Measurements from ENCODE around the gene DMRTC2. TPM values are rescaled to one million over a fixed set of nuclear protein-coding genes. Genes with fewer than 3 reads are reported as not detected.
A peak's percentile ranks its signal among the peaks of the same experiment; 100 is the strongest.
"Not testable (repeated sequence)": the region's sequence is repeated elsewhere in the genome, so short reads cannot be mapped to it uniquely, and the experiment has no call there.

The DMRTC2 gene
- total RNA-seq, 1 donor from 2014 or later, result not detected

DNA sequence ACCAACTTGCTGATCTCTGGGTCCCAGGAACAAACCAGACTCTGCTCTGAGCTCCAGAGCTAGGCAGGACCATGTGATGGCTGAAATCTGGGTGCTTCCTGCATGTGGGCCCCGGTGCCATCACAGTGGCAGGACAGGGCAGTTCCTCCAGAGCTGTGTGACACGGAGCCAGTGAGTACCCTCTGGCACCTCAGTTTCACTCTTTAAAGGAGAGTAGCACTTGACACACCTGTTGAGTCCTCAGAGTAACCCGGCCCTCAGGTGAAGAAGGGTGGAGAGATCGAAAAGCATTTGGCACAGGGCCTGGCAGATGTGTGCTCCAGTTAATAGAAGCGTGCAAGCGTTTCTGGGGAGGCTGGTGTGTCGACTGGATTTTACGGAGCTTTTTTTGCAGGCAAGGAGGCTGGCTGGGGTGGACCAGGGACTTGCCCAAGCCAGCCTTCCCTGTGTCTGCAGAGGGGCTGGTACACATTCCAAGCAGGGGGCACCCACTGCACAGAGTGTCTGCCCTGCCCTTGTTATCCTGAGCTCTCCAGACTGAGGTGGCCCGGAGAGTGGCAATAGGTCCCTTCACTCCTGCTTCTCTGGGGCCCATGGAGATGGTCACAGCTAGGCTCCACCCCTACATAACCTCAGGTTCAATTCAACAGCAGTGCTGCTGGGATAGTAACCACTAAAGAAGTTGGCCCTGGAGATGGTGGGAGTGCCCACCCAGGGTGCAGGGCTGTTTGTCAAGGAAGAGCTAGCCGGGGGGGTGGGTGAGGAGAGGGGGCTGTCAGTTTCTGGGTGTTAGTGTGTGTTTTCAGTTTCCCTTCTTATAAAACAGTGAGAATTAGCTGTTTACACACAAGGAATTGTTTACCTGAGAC lies 23.5 kb downstream of the DMRTC2 start:
- Mint-ChIP-seq H3K4me3 (peak overlapping the region; percentile 75), H3K9me3 (no peaks in the 10 kb centered on the region), H3K27ac (peak overlapping the region; percentile 81), H3K27me3 (ENCODE audit: insufficient read depth) (no peaks in the 10 kb centered on the region), H3K4me1 (ENCODE audit: low read depth) (peaks cover 77% of the 10 kb centered on the region), H3K36me3 (ENCODE audit: low read depth) (peaks cover 62% of the 10 kb centered on the region)
- no peak for DNase-seq (ENCODE audit: low spot score)
- intact Hi-C loops (cut with micrococcal nuclease), result no loop called here

- Mint-ChIP-seq H3K27ac (peak overlapping the region; percentile 40), H3K4me3 (peak overlapping the region; percentile 58)
Measured at GRCh38 chr19:41868989-41869300, 24.1 kb downstream of the DMRTC2 start.

GRCh38 chr19:41869374-41869955 lies 24.6 kb downstream of the DMRTC2 start:
- H3K4me1 Mint-ChIP-seq (ENCODE audit: low read depth), result peaks cover 72% of the 10 kb centered on the region
- H3K4me3 Mint-ChIP-seq, result no peak overlapping the region
- H3K27ac Mint-ChIP-seq, result peak overlapping the region; percentile 72
- intact Hi-C loops (cut with micrococcal nuclease), result no loop called here
- H3K9me3 Mint-ChIP-seq, result no peaks in the 10 kb centered on the region
- H3K36me3 Mint-ChIP-seq (ENCODE audit: low read depth), result peaks cover 53% of the 10 kb centered on the region
- no peak for DNase-seq (ENCODE audit: low spot score)
- H3K27me3 Mint-ChIP-seq (ENCODE audit: insufficient read depth), result no peaks in the 10 kb centered on the region

More at GRCh38 chr19:41868989-41869300, 24.1 kb downstream of the DMRTC2 start:
- intact Hi-C loops (cut with micrococcal nuclease), result no loop called here
- no peak for DNase-seq (ENCODE audit: low spot score)
- H3K9me3 Mint-ChIP-seq, result no peaks in the 10 kb centered on the region
- no peaks in the 10 kb centered on the region for H3K27me3 Mint-ChIP-seq (ENCODE audit: insufficient read depth)
- peaks cover 58% of the 10 kb centered on the region for H3K36me3 Mint-ChIP-seq (ENCODE audit: low read depth)
- H3K4me1 Mint-ChIP-seq (ENCODE audit: low read depth), result peaks cover 73% of the 10 kb centered on the region

- H3K9me3 Mint-ChIP-seq, result no peaks in the 10 kb centered on the region
- peak overlapping the region; percentile 66 for H3K4me3 Mint-ChIP-seq
- peaks cover 73% of the 10 kb centered on the region for H3K4me1 Mint-ChIP-seq (ENCODE audit: low read depth)
- H3K27ac Mint-ChIP-seq, result peak overlapping the region; percentile 89
- peaks cover 47% of the 10 kb centered on the region for H3K36me3 Mint-ChIP-seq (ENCODE audit: low read depth)
- intact Hi-C loops (cut with micrococcal nuclease), result no loop called here
- DNase-seq (ENCODE audit: low spot score), result no peak
- no peaks in the 10 kb centered on the region for H3K27me3 Mint-ChIP-seq (ENCODE audit: insufficient read depth)
Measured at GRCh38 chr19:41870401-41870873, 25.6 kb downstream of the DMRTC2 start.

GRCh38 chr19:41871573-41872383 lies 26.9 kb downstream of the DMRTC2 start:
- Mint-ChIP-seq H3K4me3 (peak overlapping the region; percentile 73), H3K27me3 (ENCODE audit: insufficient read depth) (no peaks in the 10 kb centered on the region), H3K4me1 (ENCODE audit: low read depth) (peaks cover 80% of the 10 kb centered on the region), H3K9me3 (no peaks in the 10 kb centered on the region), H3K27ac (peak overlapping the region; percentile 94), H3K36me3 (ENCODE audit: low read depth) (peaks cover 38% of the 10 kb centered on the region)
- DNase-seq (ENCODE audit: low spot score), result peak; percentile 74
- intact Hi-C loops (cut with micrococcal nuclease), result loop anchor here (1.0 kb wide), 4 partner anchors 11 to 87 kb away; partner anchors contain the start of gene RPS19

GRCh38 chr19:41872384-41872774 lies 27.5 kb downstream of the DMRTC2 start:
- Mint-ChIP-seq H3K36me3 (ENCODE audit: low read depth) (peaks cover 38% of the 10 kb centered on the region), H3K4me1 (ENCODE audit: low read depth) (peaks cover 84% of the 10 kb centered on the region), H3K4me3 (peak overlapping the region; percentile 31), H3K27me3 (ENCODE audit: insufficient read depth) (no peaks in the 10 kb centered on the region), H3K9me3 (no peaks in the 10 kb centered on the region), H3K27ac (peak overlapping the region; percentile 40)
- no peak for DNase-seq (ENCODE audit: low spot score)
- intact Hi-C loops (cut with micrococcal nuclease), result no loop called here

DNA sequence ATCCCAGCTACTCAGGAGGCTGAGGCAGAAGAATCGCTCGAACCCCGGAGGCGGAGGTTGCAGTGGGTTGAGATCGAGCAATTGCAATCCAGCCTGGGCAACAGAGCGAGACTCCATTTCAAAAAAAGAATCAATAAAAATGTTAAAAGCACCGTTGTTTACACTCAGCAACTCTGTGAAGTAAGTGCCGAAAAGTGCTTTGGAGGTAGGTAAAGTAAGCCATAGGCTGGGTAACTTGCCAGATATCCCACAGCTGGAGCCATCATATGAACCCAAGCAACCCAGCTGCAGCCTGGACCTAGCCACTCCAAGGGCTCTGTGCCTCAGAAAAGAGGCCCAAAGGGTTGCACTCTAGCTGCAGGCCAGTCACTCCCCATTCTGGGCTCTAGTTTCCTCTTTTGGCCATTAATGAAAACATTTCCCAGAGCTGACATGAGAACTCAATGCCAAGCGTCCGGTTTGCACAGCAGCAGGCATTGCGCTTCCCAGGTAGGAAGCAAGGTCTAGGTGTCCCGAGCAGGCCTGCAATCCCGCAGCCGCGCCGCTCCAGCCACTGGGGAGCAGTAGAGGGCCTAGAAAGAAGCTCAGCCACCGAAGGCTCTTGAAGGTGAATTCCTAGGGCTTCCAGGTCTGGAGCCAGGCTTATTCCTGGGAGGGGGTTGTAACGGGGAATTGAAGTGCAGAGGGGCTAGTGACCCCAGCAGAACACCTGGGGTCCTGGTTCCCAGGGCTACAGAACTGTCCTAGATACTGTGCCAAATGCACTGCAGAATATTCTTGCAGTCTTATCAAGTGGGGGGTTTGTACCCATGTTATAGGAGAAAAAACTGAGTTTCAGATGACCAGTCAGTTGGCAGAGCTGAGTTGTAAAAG lies 28.2 kb downstream of the DMRTC2 start:
- Mint-ChIP-seq H3K27ac (peak overlapping the region; percentile 88), H3K4me1 (ENCODE audit: low read depth) (peaks cover 84% of the 10 kb centered on the region), H3K27me3 (ENCODE audit: insufficient read depth) (no peaks in the 10 kb centered on the region), H3K4me3 (peak overlapping the region; percentile 29), H3K9me3 (no peaks in the 10 kb centered on the region), H3K36me3 (ENCODE audit: low read depth) (peaks cover 34% of the 10 kb centered on the region)
- peak; percentile 49 for DNase-seq (ENCODE audit: low spot score)
- intact Hi-C loops (cut with micrococcal nuclease), result loop anchor here (1.0 kb wide), 2 partner anchors 62 to 78 kb away; no protein-coding TSS in a partner anchor

- peaks cover 70% of the 10 kb centered on the region for H3K4me1 Mint-ChIP-seq (ENCODE audit: low read depth)
- intact Hi-C loops (cut with micrococcal nuclease), result loop anchor here (1.0 kb wide), 1 partner anchor 8 kb away; no protein-coding TSS in a partner anchor
- H3K36me3 Mint-ChIP-seq (ENCODE audit: low read depth), result peaks cover 13% of the 10 kb centered on the region
- not testable (repeated sequence) for DNase-seq (ENCODE audit: low spot score); H3K9me3 Mint-ChIP-seq; H3K27me3 Mint-ChIP-seq (ENCODE audit: insufficient read depth)
- peak overlapping the region; percentile 72 for H3K4me3 Mint-ChIP-seq
- H3K27ac Mint-ChIP-seq, result peak overlapping the region; percentile 96
Measured at GRCh38 chr19:41875973-41876372, 31.1 kb downstream of the DMRTC2 start.

DNA sequence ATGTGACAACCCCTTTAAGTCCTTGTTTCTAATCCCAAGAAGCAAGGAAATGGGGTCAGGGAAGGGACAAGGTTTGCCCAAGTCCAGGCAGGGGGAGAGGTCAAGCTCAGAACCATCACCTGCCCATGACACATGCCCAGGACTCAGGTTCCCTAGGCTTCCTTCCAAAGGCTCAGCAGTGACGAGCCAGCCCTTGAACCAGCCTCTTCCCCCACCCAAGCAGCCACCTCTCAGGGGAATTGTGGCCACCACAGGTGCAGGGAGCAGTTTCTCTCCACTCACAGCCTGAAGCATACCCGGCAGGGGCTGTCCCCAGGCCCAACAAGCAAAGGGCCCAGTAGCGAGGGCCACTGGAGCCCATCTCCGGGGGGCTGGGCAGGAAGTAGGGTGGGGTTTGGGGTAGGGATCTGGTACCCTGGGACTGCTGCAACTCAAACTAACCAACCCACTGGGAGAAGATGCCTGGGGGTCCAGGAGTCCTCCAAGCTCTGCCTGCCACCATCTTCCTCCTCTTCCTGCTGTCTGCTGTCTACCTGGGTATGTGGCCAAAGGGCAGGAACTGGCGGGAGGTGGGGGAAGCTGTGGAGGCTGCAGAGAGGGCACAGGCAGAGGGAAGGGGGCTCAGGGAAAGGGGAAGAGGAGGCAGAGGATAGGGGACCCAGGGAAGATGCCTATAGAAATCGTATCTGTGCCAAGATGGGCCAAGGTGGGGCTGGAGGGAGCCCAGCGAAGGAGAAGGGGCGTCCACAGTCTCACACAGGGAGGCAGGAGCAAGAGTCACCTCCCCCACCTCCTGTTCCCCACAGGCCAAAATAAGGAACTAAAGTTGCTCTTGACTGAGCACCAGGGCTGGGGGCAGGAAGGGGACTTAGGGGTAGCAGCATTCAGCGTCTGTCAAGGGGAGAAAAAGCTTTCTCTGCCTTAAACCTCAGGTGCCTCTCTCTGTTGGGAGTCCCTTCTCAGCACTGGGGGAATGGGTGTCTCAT lies 32.3 kb downstream of the DMRTC2 start, which contains the start of gene CD79A:
Gene CD79A (plus strand): TSS at position 433 of the 986 bp plus-strand sequence. CDS start 26 bp downstream, at position 459.
- Mint-ChIP-seq H3K36me3 (ENCODE audit: low read depth) (peaks cover 4% of the 10 kb centered on the region), H3K27ac (peak within 1 kb of the TSS; percentile 96), H3K9me3 (no peaks in the 10 kb centered on the region), H3K4me1 (ENCODE audit: low read depth) (peaks cover 65% of the 10 kb centered on the region), H3K27me3 (ENCODE audit: insufficient read depth) (no peaks in the 10 kb centered on the region), H3K4me3 (peak within 1 kb of the TSS; percentile 19)
- intact Hi-C loops (cut with micrococcal nuclease), result no loop called here
- no peak for DNase-seq (ENCODE audit: low spot score)

- Mint-ChIP-seq H3K27ac (peak overlapping the region; percentile 23), H3K9me3 (no peaks in the 10 kb centered on the region), H3K4me3 (no peak overlapping the region), H3K4me1 (ENCODE audit: low read depth) (peaks cover 60% of the 10 kb centered on the region), H3K36me3 (ENCODE audit: low read depth) (peaks cover 5% of the 10 kb centered on the region), H3K27me3 (ENCODE audit: insufficient read depth) (no peaks in the 10 kb centered on the region)
- DNase-seq (ENCODE audit: low spot score), result no peak
- intact Hi-C loops (cut with micrococcal nuclease), result no loop called here
Measured at GRCh38 chr19:41877916-41878905, 33.4 kb downstream of the DMRTC2 start.
